Nephron progenitor cell (in vitro differentiated cells): ENCODE results near the gene SVOPL.
A peak's percentile ranks its signal among the peaks of the same experiment; 100 is the strongest.

Experiments used
- DNase-seq: peaks from one replicate; pipeline ENCODE4 v3.0.0; 2021
- H3K27ac Mint-ChIP-seq: 2 replicates; pipeline ENCODE4 v1.8.0; 2021; ENCODE audit warnings: mild to moderate bottlenecking, moderate library complexity, mixed read lengths
- H3K27me3 Mint-ChIP-seq: 2 replicates; pipeline ENCODE4 v1.8.0; 2021; ENCODE audit warnings: mild to moderate bottlenecking, low read depth, mixed read lengths; ENCODE audit not compliant: poor library complexity
- H3K36me3 Mint-ChIP-seq: 2 replicates; pipeline ENCODE4 v1.8.0; 2021; ENCODE audit warnings: low read depth, mixed read lengths
- H3K4me1 Mint-ChIP-seq: 2 replicates; pipeline ENCODE4 v1.8.0; 2021; ENCODE audit warnings: mixed read lengths
- H3K4me3 Mint-ChIP-seq: 2 replicates; pipeline ENCODE4 v1.8.0; 2021; ENCODE audit warnings: mild to moderate bottlenecking, moderate library complexity, mixed read lengths
- H3K9me3 Mint-ChIP-seq: 2 replicates; pipeline ENCODE4 v1.8.0; 2021; ENCODE audit warnings: mild to moderate bottlenecking, moderate library complexity, mixed read lengths
- CTCF ChIP-seq: fragments of 200-600 bp; sonication (generic); IDR thresholded peaks from 2 replicates; pipeline ENCODE4 v1.5.0; 2021; ENCODE audit warnings: antibody characterized with exemption

SVOPL gene

GRCh38 chr7:138618933-138619332 lies 82.2 kb downstream of the SVOPL start:
- TF ChIP-seq CTCF, result no peak
- no peaks in the 10 kb centered on the region for H3K27me3 Mint-ChIP-seq
- H3K4me3 Mint-ChIP-seq, result no peak overlapping the region
- H3K27ac Mint-ChIP-seq, result no peak overlapping the region
- peaks cover under 1% of the 10 kb centered on the region for H3K9me3 Mint-ChIP-seq
- no peaks in the 10 kb centered on the region for H3K36me3 Mint-ChIP-seq
- no peak for DNase-seq
- peaks cover 10% of the 10 kb centered on the region for H3K4me1 Mint-ChIP-seq

- Mint-ChIP-seq H3K4me3 (no peak overlapping the region), H3K27me3 (peaks cover 2% of the 10 kb centered on the region), H3K4me1 (peaks cover 11% of the 10 kb centered on the region), H3K9me3 (peaks cover 5% of the 10 kb centered on the region), H3K36me3 (no peaks in the 10 kb centered on the region), H3K27ac (peak overlapping the region; percentile 19)
- DNase-seq, result no peak
- TF ChIP-seq CTCF, result no peak
Observed at GRCh38 chr7:138618506-138618905, 82.7 kb downstream of the SVOPL start.

GRCh38 chr7:138616085-138616484 lies 85.1 kb downstream of the SVOPL start:
- peaks cover 2% of the 10 kb centered on the region for H3K27me3 Mint-ChIP-seq
- no peak for TF ChIP-seq CTCF
- H3K27ac Mint-ChIP-seq, result no peak overlapping the region
- H3K4me1 Mint-ChIP-seq, result peaks cover 20% of the 10 kb centered on the region
- H3K9me3 Mint-ChIP-seq, result peaks cover 14% of the 10 kb centered on the region
- no peaks in the 10 kb centered on the region for H3K36me3 Mint-ChIP-seq
- no peak overlapping the region for H3K4me3 Mint-ChIP-seq
- no peak for DNase-seq

GRCh38 chr7:138613630-138614029 lies 87.5 kb downstream of the SVOPL start:
- peaks cover 27% of the 10 kb centered on the region for H3K9me3 Mint-ChIP-seq
- no peak overlapping the region for H3K4me3 Mint-ChIP-seq
- H3K27ac Mint-ChIP-seq, result no peak overlapping the region
- H3K36me3 Mint-ChIP-seq, result no peaks in the 10 kb centered on the region
- H3K27me3 Mint-ChIP-seq, result peaks cover 3% of the 10 kb centered on the region
- H3K4me1 Mint-ChIP-seq, result peaks cover 29% of the 10 kb centered on the region
- no peak for TF ChIP-seq CTCF
- DNase-seq, result no peak

- Mint-ChIP-seq H3K36me3 (no peaks in the 10 kb centered on the region), H3K27ac (peak overlapping the region; percentile 88), H3K4me1 (peaks cover 38% of the 10 kb centered on the region), H3K27me3 (peaks cover 6% of the 10 kb centered on the region), H3K4me3 (no peak overlapping the region), H3K9me3 (peaks cover 31% of the 10 kb centered on the region)
- TF ChIP-seq CTCF, result no peak
- no peak for DNase-seq
Observed at GRCh38 chr7:138610671-138611170, 90.4 kb downstream of the SVOPL start.

GRCh38 chr7:138608275-138608674 lies 92.9 kb downstream of the SVOPL start:
- Mint-ChIP-seq H3K36me3 (no peaks in the 10 kb centered on the region), H3K4me3 (no peak overlapping the region), H3K27me3 (peaks cover 3% of the 10 kb centered on the region), H3K27ac (peak overlapping the region; percentile 70), H3K4me1 (peaks cover 34% of the 10 kb centered on the region), H3K9me3 (peaks cover 26% of the 10 kb centered on the region)
- TF ChIP-seq CTCF, result no peak
- no peak for DNase-seq
